ENCODE measurements around the gene KSR2.

The KSR2 gene

DNA sequence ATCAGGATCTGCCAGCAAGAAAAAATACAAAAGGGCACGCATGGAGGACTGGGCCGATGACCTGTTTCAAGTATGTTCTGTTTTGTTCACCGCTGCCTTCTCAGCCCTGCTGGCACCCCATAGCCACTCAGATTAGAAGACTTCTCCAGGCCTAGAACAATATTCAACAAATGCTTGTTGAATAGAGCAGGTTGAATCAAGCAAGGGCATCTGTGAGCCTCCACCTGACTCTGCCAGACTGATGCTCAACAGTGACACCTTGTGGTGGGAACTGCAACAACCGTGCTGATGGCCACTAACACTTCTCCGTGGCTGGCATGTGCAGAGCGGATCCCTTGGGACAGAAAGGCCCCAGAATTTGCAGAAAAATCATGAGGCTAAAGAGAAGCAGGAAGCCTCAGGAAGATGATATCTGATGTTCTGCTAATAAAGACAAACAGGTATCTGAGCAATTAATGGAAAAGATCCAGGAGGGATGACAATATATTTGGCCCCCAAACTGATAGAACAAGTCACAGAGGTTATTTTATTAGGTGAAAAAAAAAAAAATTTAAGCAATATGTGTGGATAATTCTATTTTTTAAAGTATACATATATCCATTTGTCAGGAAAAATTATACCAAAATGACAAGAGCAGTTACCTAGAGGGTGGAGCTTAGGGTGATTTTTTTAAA is 114.3 kb downstream of the KSR2 start:
- peak; percentile 31 for DNase-seq (ENCODE audit: extremely low read depth, low read depth)
- H3K4me3 ChIP-seq (replicated peaks; ENCODE audit: low read depth, low read length) = no peak overlapping the region
- TF ChIP-seq, protein P1, sequence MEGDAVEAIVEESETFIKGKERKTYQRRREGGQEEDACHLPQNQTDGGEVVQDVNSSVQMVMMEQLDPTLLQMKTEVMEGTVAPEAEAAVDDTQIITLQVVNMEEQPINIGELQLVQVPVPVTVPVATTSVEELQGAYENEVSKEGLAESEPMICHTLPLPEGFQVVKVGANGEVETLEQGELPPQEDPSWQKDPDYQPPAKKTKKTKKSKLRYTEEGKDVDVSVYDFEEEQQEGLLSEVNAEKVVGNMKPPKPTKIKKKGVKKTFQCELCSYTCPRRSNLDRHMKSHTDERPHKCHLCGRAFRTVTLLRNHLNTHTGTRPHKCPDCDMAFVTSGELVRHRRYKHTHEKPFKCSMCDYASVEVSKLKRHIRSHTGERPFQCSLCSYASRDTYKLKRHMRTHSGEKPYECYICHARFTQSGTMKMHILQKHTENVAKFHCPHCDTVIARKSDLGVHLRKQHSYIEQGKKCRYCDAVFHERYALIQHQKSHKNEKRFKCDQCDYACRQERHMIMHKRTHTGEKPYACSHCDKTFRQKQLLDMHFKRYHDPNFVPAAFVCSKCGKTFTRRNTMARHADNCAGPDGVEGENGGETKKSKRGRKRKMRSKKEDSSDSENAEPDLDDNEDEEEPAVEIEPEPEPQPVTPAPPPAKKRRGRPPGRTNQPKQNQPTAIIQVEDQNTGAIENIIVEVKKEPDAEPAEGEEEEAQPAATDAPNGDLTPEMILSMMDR (IDR thresholded peaks at IDR 0.05; ENCODE audit: low read depth, low read length, missing control alignments) = peak; percentile 81

DNA sequence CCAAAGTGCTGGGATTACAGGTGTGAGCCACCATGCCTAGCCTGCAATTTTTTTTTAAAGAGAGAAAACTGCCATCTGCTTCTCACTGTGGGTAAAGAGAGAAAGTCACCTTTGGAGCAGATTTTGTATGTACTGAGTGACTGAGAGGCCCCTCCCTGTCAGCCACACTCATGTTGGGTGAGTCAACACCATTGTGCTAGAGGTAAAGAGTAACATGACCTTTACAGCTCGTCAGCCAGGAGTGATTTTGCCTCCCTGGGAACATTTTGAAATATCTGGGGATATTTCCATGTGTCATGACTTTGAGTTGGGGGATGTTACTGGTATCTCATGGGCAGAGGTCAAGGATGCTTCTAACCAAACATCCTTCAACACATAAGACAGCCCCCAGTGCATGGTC is 115.2 kb downstream of the KSR2 start:
- DNase-seq (ENCODE audit: extremely low read depth, low read depth) = no peak
- no peak overlapping the region for H3K4me3 ChIP-seq (replicated peaks; ENCODE audit: low read depth, low read length)
- TF ChIP-seq, protein P1 (IDR thresholded peaks at IDR 0.05; ENCODE audit: low read depth, low read length, missing control alignments) = no peak

DNA sequence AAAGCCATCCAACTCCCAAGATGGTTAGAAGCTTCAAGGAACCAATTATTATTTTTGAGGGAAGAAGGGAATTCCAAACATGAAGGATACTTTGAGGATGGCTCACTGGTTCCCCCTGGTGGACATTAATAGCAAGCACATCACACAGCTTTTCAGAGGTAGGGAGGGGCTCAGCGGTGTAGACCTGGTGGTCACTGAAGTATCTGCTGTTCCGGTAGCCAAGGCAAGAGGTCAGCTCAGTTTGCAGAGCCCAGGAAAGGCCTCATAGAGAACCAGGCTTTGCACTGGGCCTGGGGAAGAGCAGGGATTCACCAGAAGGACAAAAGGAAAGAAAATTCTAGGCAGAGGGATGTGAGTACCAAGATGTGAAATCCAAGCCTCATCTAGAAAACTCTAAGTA is 118.7 kb downstream of the KSR2 start:
- TF ChIP-seq, protein P1 (IDR thresholded peaks at IDR 0.05; ENCODE audit: low read depth, low read length, missing control alignments) = peak; percentile 86
- no peak overlapping the region for H3K4me3 ChIP-seq (replicated peaks; ENCODE audit: low read depth, low read length)
- DNase-seq (ENCODE audit: extremely low read depth, low read depth) = peak; percentile 22

DNA sequence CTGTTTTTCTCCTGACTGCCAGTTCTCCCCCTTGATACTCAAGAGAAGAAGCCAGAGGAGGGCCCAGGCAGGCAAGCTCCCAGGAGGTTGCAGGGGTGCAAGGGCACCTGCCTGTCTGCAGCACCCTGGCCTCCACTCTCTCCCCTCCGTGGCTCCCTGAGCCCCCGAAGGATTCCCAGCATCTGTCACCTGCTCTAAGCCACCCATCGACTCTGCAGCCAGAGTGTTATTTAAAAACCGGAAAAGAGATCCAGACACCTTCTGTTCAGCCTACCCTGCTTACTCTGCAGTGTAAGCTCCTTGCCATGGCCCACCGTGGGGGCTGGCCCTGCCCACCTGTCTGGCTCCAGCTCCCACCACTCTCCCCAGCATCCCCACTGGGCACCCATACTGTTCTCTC is 121.4 kb downstream of the KSR2 start:
- DNase-seq (ENCODE audit: extremely low read depth, low read depth) = no peak
- no peak overlapping the region for H3K4me3 ChIP-seq (replicated peaks; ENCODE audit: low read depth, low read length)
- TF ChIP-seq, protein P1 (IDR thresholded peaks at IDR 0.05; ENCODE audit: low read depth, low read length, missing control alignments) = no peak

DNA sequence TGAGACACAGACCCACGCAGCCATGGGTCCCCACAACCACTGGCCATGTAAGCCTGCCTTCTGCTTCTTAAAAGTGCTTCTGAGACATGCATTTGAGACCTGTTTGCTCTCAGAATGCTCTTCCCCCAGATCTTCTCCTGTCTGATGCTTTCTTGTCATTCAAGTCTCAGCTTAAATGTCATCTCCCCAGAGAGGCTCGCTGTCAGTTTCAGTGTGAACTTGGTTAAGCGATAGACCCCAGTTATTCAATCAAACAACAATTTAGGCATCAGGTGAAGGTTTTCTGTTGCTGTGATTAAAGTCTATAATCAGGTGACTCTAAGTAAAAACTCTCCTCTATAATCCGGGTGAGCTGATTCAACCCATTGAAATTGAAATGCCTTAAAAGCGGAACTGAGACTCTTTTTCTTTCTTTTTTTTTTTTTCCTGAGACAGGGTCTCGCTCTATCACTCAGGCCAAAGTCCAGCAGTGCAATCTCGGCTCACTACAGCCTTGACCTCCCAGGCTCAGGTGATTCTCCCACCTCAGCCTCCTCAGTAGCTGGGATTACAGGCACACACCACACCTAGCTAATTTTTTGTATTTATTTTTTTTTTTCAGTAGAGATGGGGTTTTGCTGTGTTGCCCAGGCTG is 123.4 kb downstream of the KSR2 start:
- no peak overlapping the region for H3K4me3 ChIP-seq (replicated peaks; ENCODE audit: low read depth, low read length)
- no peak for DNase-seq (ENCODE audit: extremely low read depth, low read depth)
- TF ChIP-seq, protein P1 (IDR thresholded peaks at IDR 0.05; ENCODE audit: low read depth, low read length, missing control alignments) = no peak

DNA sequence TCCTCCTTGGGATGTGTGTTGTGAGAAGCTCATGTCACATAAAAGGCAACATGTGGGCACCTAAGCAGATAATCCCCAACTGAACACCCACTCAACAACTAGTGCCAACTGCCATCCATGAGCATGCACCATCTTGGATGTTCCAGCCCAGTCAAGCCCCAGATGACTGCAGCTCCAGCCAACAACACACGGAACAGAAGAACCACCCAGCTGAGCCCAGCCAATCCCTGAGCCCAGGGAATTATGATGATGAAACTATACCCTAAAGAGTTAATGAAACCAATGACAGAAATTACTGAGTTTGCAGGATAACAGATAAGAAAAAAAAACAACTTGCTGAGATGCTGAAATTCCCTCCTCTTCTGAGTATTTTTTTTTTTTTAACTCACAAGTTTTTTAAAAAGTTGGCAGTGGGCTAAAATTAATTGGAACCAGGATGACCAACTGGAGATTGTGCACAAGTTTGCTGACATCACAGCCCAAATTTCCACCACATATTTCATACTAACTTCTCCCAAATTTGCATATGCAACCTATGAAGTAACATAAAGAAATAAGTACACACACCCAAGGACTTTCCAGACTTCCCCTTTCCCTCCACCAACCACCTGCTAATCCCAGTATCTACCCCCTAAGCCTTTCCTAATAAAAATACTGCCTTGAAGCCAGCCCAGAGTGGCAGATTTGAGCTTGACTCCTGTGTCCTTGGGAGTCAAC is 124.5 kb downstream of the KSR2 start:
- no peak overlapping the region for H3K4me3 ChIP-seq (replicated peaks; ENCODE audit: low read depth, low read length)
- TF ChIP-seq, protein P1 (IDR thresholded peaks at IDR 0.05; ENCODE audit: low read depth, low read length, missing control alignments) = no peak
- DNase-seq (ENCODE audit: extremely low read depth, low read depth) = no peak

Measured in HFF-Myc (cell line).